Lower lobe of right lung (tissue), 2 donors: Measurements from ENCODE around the gene EHMT1. TPM values are rescaled to one million over a fixed set of nuclear protein-coding genes. Genes with fewer than 3 reads are reported as not detected.
"Not testable (repeated sequence)": the region's sequence is repeated elsewhere in the genome, so short reads cannot be mapped to it uniquely, and the experiment has no call there.

Source experiments
- ATAC-seq, 2 donors: fragments of 200-7000 bp; cut with Tn5 transposase; one replicate each; pipeline ENCODE4 v1.9.1; 2020 to 2022; ENCODE audit warnings: mild to moderate bottlenecking in 2 of 2, moderate library complexity in 2 of 2
- DNase-seq: peaks from one replicate; pipeline ENCODE4 v3.0.0-alpha.2; 2020
- H3K27ac ChIP-seq: fragments of 200-600 bp; one replicate; pipeline ENCODE4 v1.8.0; 2022
- H3K27me3 ChIP-seq: fragments of 200-600 bp; one replicate; pipeline ENCODE4 v1.8.0; 2022; ENCODE audit warnings: low read depth
- H3K36me3 ChIP-seq: fragments of 200-600 bp; one replicate; pipeline ENCODE4 v1.8.0; 2022; ENCODE audit warnings: mild to moderate bottlenecking
- H3K4me1 ChIP-seq: fragments of 200-600 bp; one replicate; pipeline ENCODE4 v1.8.0; 2022
- H3K4me3 ChIP-seq: fragments of 200-600 bp; one replicate; pipeline ENCODE4 v1.8.0; 2022; ENCODE audit warnings: mild to moderate bottlenecking
- H3K9me3 ChIP-seq: fragments of 200-600 bp; one replicate; pipeline ENCODE4 v1.8.0; 2022
- intact Hi-C: fragments of 100-400 bp; cut with DNase I; formaldehyde crosslinking; loops from one replicate; pipeline ENCODE4 v1.11.0; 2022
- total RNA-seq: library from RNA; stranded (reverse); fragmentation: NEBNext Ultra II Directional; extraction: Animal tissue kit (Norgen Biotek cat#: 25700); gene quantifications from one replicate; pipeline ENCODE4 v1.2.1, GENCODE V29; 2021
- TF ChIP-seq, protein P1 (sequence below): fragments of 200-600 bp; IDR thresholded peaks from one replicate; pipeline ENCODE4 v1.8.0; 2022; ENCODE audit warnings: antibody characterized with exemption, mild to moderate bottlenecking
- donor health status: DM: no; HTN: yes; CAD: no; lungs with severe emphysema.

EHMT1 gene
- total RNA-seq, 1 donor from 2014 or later = 73.5 TPM

DNA sequence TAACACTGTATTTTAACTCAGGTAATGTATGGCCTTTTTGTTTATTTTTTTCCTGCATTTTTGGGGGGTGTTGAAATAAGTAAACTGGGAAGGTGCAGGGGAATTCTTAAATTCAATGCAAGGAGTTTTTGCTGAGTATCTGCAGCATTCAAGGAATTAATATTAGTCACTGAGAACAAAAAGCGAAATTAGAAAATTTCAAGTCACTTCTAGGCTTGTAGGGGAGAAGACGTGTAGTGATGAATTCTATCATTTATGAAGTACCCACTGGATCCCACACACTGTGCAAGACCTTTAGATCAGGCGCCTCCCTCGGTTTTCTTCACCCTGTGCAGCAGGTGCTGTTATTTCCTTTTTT lies 1.2 kb downstream of the EHMT1 start:
- TF ChIP-seq, protein P1, sequence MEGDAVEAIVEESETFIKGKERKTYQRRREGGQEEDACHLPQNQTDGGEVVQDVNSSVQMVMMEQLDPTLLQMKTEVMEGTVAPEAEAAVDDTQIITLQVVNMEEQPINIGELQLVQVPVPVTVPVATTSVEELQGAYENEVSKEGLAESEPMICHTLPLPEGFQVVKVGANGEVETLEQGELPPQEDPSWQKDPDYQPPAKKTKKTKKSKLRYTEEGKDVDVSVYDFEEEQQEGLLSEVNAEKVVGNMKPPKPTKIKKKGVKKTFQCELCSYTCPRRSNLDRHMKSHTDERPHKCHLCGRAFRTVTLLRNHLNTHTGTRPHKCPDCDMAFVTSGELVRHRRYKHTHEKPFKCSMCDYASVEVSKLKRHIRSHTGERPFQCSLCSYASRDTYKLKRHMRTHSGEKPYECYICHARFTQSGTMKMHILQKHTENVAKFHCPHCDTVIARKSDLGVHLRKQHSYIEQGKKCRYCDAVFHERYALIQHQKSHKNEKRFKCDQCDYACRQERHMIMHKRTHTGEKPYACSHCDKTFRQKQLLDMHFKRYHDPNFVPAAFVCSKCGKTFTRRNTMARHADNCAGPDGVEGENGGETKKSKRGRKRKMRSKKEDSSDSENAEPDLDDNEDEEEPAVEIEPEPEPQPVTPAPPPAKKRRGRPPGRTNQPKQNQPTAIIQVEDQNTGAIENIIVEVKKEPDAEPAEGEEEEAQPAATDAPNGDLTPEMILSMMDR = no peak
- H3K27me3 ChIP-seq = no peaks in the 10 kb centered on the region
- no peaks in the 10 kb centered on the region for H3K9me3 ChIP-seq
- H3K4me1 ChIP-seq = peaks cover 38% of the 10 kb centered on the region
- H3K36me3 ChIP-seq = peaks cover 22% of the 10 kb centered on the region
- H3K27ac ChIP-seq = peak overlapping the region; percentile 82
- peak overlapping the region; percentile 83 for H3K4me3 ChIP-seq
- DNase-seq (no peak), ATAC-seq (no peak)
- intact Hi-C loops = no loop called here

DNA sequence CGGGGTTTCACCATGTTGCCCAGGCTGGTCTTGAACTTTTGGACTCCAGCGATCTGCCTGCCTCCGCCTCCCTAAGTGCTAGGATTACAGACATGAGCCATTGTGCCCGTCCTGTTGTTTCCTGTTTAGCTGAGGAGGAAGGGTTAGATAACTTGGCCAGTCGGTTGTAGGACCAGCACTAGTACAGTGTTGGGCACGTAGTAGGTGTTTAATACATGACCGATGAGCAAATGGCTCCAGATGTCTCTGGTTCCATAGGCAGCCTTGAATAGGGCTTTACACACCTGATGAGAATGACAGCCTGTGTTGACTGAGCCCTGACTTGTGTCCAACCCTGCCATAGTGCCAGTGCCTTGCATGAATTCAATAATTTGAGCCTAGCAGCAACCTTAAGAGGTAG lies 1.8 kb downstream of the EHMT1 start:
- DNase-seq (no peak), ATAC-seq (no peak)
- intact Hi-C loops = no loop called here
- TF ChIP-seq, protein P1 = no peak
- Histone ChIP-seq H3K4me1 (peaks cover 44% of the 10 kb centered on the region), H3K27me3 (no peaks in the 10 kb centered on the region), H3K36me3 (peaks cover 17% of the 10 kb centered on the region), H3K4me3 (no peak overlapping the region), H3K27ac (no peak overlapping the region), H3K9me3 (no peaks in the 10 kb centered on the region)

DNA sequence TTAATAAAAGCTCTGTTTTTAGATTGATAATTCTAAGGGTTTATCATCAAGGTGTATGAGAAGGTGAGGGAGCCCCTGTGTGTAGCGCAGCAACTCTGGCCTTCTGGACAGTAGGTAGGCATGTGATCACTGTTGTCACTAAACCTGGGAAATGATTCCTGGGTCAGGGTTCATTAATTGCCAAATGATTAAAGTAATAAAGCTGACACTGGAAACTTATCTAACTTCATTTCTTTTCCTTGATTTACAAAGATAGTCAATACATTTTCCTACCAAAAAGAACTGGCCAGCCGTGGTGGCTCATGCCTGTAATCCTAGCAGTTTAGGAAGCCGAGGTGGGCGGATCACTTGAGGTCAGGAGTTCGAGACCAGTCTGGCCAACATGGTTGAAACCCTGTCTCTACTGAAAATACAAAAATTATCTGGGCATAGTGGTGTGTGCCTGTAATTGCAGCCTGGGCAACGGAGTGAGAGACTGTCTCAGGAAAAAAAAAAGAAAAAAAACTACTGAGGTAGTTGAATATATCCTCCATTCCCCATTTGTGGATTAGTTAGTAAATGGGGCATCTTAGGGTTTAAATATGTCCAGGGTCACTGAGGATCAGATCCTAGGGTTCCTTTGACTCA lies 2.4 kb downstream of the EHMT1 start:
- ATAC-seq = no peak
- Histone ChIP-seq H3K27me3 (no peaks in the 10 kb centered on the region), H3K9me3 (no peaks in the 10 kb centered on the region), H3K4me1 (peaks cover 50% of the 10 kb centered on the region), H3K4me3 (no peak overlapping the region), H3K36me3 (peaks cover 10% of the 10 kb centered on the region), H3K27ac (no peak overlapping the region)
- no peak for DNase-seq
- intact Hi-C loops = no loop called here
- TF ChIP-seq, protein P1 = peak; percentile 26

DNA sequence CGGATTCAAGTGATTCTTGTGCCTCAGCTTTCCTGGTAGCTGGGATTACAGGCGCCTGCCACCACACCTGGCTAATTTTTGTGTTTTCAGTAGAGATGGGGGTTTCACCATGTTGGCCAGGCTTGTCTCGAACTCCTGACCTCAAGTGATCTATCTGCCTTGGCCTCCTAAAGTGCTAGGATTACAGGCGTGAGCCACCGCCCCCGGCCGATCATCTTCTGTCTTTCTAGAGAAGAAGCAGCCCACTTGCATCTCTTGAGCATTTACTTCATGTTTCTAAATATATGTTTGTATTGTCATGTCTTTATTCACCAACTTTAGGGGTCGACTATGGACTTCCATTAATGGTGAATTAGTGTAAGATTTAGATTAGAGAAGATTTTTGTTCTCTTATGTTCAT lies 3.4 kb downstream of the EHMT1 start:
- H3K36me3 ChIP-seq, ATAC-seq, H3K27ac ChIP-seq, H3K27me3 ChIP-seq, H3K9me3 ChIP-seq, H3K4me3 ChIP-seq, intact Hi-C loops, DNase-seq: not testable (repeated sequence)
- H3K4me1 ChIP-seq = peaks cover 48% of the 10 kb centered on the region

DNA sequence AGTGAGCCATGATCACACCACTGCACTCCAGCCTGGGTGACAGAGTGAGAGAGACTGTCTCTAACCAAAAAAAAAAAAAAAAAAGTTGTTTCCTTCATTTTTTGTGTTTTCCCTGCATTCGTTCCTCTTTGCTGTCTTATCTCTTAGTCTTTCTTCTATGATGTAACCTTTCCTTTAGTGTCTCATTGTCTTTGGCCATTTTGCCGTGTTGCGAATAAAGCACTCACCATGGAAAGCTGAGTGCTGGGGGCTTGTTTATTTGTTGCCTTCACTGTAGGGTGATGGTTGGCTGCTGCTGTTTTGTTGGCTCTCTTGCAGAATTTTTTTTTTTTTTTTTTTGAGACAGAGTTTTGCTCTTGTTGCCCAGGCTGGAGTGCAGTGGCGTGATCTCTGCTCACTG lies 7.7 kb downstream of the EHMT1 start:
- peaks cover 58% of the 10 kb centered on the region for H3K4me1 ChIP-seq
- TF ChIP-seq, protein P1 = no peak
- no peak for DNase-seq

DNA sequence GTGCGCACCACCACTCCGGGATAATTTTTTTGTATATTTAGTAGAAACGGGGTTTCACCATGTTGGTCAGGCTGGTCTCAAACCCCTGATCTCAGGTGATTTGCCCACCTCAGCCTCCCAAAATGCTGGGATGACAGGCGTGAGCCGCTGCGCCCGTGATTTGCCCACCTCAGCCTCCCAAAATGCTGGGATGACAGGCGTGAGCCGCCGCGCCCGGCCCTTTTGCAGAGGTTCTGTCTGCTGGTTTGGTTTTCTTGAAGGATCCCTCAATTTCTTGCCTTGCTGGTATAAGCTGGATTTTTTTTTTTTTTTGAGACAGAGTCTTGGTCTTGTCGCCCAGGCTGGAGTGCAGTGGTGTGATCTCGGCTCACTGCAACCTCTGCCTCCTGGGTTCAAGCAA lies 8.6 kb downstream of the EHMT1 start:
- peak; percentile 40 for DNase-seq
- H3K9me3 ChIP-seq, H3K27ac ChIP-seq, H3K4me3 ChIP-seq, H3K36me3 ChIP-seq, H3K27me3 ChIP-seq, ATAC-seq, intact Hi-C loops: not testable (repeated sequence)
- peaks cover 59% of the 10 kb centered on the region for H3K4me1 ChIP-seq

More for the DNA sequence above, 7.7 kb downstream of the EHMT1 start:
- no peak for ATAC-seq
- Histone ChIP-seq H3K36me3 (no peaks in the 10 kb centered on the region), H3K4me3 (no peak overlapping the region), H3K9me3 (no peaks in the 10 kb centered on the region), H3K27me3 (no peaks in the 10 kb centered on the region), H3K27ac (no peak overlapping the region)
- intact Hi-C loops = no loop called here
